NCI-H2029 (cell line): Measurements from ENCODE around the gene TIMM17A.
"Not testable (repeated sequence)": the region's sequence is repeated elsewhere in the genome, so short reads cannot be mapped to it uniquely, and the experiment has no call there.

ENCODE experiments used
- DNase-seq: peaks from one replicate; lab custom pipeline; 2025; lab: John Stamatoyannopoulos, UW

The TIMM17A gene

DNA sequence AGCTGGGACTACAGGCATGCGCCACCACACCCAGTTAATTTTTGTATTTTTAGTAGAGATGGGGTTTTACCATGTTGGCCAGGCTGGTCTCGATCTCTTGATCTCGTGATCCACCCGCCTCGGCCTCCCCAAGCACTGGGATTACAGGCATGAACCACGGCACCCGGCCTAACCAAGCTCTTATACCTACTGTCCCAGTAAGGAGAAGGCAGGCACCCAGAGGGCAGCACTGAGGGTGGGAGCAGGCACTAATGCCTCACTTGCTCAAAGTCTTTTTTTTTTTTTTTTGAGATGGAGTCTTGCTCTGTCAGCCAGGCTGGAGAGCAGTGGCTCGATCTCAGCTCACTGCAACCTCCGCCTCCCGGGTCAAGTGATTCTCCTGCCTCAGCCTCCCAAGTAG lies 15.0 kb upstream of the TIMM17A start:
- not testable (repeated sequence) for DNase-seq

DNA sequence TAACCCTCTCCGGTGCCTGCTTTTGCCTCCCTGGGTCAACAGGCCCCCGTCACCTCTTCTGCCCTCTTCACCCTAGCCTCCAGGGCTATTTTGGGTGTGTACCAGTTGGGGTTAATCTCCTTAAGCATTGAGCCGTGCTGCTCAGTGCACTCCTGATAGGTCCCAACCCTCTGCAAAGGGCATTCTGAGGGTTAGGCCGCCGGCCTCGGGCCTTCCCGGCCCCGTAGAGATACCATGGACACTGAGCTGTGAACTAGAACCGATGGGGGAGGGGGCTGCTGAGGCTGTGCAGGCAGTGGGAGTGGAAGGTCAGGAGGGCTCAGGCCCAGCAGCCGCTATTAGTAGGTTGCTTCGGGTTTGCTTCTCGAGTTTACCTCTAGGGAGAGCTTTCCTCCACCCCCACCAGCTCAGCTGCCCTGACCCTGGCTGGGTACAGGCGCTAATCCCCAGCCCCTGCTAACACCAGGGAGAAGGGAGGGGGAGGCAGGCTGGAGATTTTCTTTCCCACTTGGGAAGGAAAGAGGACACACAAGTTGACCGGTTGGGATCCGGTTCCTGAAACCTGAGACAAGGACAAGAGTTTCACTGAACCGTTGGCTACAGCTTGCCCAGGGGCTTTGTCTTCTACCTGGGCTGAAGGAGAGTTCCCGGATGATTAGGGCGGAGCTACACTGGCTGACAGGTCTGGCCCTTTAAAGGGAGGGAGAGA lies 13.7 kb upstream of the TIMM17A start:
- DNase-seq = peak; percentile 53

GRCh38 chr1:201942129-201942495 lies 13.2 kb upstream of the TIMM17A start:
- no peak for DNase-seq

GRCh38 chr1:201944002-201944401 lies 11.3 kb upstream of the TIMM17A start:
- DNase-seq = no peak

DNA sequence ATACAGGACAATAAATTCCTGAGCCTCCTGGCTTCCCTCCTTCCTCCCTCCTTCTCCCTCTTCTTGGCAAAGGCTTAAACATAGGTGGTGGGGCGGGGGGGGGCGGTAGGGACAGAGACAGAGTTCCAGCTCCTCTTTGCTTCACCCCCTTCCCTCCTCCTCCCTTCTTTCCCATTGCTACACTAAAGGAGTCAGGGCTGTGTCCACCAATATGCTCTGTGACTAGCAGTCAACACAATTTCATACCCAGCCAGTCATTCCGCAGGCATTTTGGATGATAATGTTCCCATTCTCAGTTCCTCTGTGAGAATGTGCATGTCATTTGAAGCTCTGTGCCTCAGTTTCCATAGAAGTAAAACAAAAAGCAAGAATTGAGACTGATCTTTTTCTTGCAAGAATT lies 10.7 kb upstream of the TIMM17A start:
- no peak for DNase-seq

DNA sequence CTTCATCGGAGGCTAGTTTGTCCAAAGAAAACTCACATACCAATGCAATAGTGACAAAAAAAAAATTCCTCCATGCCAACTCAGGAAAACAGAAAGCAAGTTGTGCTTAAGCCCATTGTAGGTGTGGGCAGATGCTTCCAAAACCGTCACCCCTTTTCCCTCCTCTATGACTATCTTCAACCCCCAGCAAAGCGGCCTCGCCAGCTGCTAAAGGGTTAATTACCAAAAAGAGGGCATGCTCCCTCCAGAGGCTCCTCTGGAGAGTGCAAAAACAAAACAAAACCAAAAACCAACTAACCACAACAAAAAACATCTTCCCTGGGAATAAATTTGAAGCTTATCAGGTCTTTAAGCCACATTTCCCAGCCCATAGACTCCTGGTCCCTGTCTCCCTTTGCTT lies 10.1 kb upstream of the TIMM17A start:
- no peak for DNase-seq

DNA sequence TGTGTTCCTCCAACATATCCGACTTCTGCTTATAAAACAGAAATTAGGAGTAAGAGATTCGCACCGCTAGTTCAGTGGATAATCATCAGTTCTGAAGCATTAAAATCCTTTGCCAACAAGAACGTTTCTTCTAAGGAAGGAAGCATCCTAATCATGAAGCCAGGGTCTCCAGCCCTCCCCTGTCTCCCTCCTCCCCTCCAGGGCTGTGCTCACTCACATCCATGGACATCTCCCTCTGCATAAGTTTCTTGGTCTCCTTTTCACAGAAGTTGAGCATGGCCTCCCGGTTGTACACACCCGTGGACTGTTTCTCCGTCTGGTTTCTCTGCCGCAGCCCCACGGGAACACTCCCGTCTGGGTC lies 9.5 kb upstream of the TIMM17A start:
- DNase-seq = no peak

DNA sequence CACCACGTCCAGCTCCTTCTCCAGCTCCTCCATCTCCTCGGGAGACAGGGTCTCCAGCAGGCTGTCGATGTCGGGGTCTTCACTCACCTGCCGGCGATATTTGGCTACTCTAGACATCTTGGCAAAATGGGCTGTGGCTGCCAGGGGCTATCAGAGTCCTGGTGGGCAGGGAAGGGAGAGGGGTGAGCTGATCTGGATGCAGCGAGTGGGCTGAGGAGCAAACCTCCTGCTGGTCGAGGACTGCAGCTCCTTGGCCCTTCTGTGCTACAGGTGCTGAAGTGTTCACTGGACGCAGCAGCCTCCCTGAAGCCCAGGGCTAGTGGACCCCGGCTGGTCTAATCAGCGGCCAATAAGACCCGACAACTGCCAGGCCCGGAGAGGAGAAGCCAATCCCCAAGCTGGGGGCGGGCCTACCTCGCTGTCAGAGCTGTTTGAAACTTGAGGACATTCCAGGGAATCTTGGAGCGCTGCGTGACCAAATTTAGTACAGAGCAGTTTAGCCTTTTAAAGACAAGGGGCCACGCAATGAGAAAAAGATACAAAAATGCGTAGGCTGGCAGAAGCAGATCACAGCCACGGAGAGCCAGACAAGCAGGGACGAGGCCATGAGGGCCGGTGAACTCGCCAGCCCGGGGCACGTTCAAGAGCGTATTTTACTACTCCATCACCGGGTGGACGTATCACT lies 8.9 kb upstream of the TIMM17A start, which contains the start of gene LMOD1:
LMOD1 (minus strand) TSS at position 325 of the 685 bp plus-strand sequence; CDS start at position 117, 208 bp downstream.
- DNase-seq = peak; percentile 15

DNA sequence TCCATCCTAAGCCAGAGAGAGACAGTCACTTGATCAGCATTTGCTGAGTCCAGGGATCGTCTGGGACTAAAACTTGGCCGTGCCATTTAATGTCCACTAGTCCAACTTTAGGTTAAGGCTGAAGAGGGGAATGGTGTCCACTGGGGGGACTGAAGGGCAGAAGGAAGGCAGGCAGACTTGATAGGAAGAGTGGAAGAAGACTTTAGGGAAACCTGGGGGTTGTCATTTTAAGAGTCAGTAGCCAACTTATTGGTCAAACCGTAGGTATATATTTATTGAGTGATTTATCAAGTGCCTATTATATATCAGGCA lies 7.7 kb upstream of the TIMM17A start:
- DNase-seq = no peak

- no peak for DNase-seq
Observed at GRCh38 chr1:201949491-201949890, 5.8 kb upstream of the TIMM17A start.

- no peak for DNase-seq
Observed at GRCh38 chr1:201954263-201955008, 867 bp upstream of the TIMM17A start.

- DNase-seq = no peak
Observed at GRCh38 chr1:201955729-201956143, 433 bp downstream of the TIMM17A start.

DNA sequence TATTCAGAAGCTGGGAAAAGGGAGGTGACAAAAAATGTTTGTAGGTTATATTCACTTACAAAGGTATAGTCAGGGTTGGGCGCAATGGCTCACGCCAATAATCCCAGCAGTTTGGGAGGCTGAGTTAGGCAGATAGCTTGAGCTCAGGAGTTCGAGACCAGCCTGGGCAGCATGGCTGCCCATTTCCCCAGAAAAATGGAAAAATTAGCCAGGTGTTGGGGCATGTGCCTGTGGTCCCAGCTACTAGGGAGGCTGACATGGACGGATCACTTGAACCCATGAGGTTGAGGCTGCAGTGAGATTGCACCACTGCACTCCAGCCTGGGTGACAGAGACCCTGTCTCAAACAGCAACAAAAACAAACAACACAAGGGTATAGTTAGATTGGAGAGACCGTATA lies 3.0 kb downstream of the TIMM17A start:
- DNase-seq = no peak

DNA sequence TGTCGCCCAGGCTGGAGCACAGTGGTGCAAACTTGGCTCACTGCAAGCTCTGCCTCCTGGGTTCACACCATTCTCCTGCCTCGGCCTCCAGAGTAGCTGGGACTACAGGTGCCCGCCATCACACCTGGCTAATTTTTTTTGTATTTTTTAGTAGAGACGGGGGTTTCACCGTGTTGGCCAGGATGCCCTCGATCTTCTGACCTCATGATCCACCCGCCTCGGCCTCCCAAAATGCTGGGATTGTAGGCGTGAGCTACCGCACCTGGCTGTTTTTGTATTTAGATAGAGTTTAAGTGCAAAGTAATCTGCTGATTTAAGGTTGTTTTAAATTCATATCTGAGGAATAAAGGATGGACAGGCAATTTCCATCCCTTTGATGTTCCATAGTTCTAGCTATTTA lies 7.1 kb downstream of the TIMM17A start:
- DNase-seq = not testable (repeated sequence)

DNA sequence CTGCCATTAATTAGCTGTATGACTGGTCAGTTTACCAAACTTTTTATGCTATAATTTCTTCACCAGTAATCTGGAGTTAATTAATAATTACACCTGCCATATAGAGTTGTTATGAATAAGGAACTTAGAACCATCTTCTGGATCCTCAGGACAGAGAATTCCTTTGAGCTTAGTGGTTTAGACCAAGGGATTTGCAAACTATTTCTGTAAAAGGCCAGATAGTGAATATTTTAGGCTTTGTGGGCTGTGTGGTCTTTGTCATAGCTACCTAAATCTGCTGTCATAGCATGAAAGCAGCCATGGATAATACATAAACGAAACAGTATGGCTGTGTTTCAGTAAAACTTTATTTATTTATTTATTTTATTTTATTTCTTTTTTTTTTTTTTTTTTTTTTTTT lies 9.0 kb downstream of the TIMM17A start:
- no peak for DNase-seq

GRCh38 chr1:201966171-201966570 lies 10.9 kb downstream of the TIMM17A start:
- no peak for DNase-seq

- no peak for DNase-seq
Observed at GRCh38 chr1:201968202-201968925, 13.1 kb downstream of the TIMM17A start.

DNA sequence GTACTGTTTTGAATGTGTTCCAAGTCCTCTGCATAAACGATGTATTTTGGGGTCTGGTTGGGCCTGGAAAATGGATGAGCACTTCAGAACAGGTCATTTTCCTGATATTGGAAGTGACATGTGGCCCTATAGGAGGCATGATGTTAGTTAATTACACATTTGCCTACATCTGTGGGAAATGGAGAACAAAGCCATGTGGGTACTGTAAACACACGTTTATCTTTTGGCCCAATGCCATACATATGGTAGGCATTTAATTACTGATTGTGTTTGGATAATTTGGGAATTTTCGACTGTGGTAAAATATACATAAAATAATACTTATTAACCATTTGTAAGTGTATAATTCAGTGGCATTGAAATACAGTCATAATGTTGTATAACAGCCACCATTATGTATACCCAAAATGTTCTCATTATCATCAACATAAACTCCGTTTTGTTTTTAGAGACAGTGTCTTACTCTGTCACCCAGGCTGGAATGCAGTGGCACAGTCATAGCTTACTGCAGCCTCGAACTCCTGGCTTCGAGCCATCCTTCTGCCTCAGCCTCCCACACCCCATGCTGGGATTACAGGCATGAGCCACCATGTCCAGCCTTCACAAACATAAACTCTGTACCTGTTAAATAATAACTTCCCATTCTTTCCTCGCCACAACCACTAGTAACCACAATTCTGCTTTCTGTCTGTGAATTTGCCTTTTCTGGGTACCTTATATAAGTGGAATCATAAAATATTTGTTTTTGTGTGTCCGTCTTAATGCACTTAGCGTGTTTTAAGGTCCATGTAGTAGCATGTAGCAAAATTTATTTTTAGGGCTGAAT lies 15.2 kb downstream of the TIMM17A start:
- DNase-seq = no peak

GRCh38 chr1:201982082-201982622 lies 26.8 kb downstream of the TIMM17A start:
- DNase-seq = no peak

GRCh38 chr1:201982623-201983379 lies 27.5 kb downstream of the TIMM17A start, which contains the start of gene RNPEP:
Gene RNPEP, plus strand, starts transcription at chr1:201982648. Its CDS starts 19 bp downstream, at chr1:201982667.
- DNase-seq = peak; percentile 17
